WTC11 (cell line): Measurements from ENCODE around the gene CD74.

ENCODE experiments used
- CTCF ChIP-seq: fragments of 200-600 bp; IDR thresholded peaks from 2 replicates; pipeline ENCODE4 v1.8.0; 2022; ENCODE audit warnings: antibody characterized with exemption
- E2F4 ChIP-seq: sonication (generic); formaldehyde crosslinking; IDR thresholded peaks from 2 replicates; pipeline ENCODE4 v1.8.1; 2022; ENCODE audit warnings: low read depth, mild to moderate bottlenecking, moderate library complexity, missing genetic modification reagents, borderline replicate concordance
- FOXJ3 ChIP-seq: sonication (generic); formaldehyde crosslinking; IDR thresholded peaks from 2 replicates; pipeline ENCODE4 v1.9.0; 2021; ENCODE audit warnings: missing genetic modification reagents, mild to moderate bottlenecking, borderline replicate concordance
- FOXP1 ChIP-seq: sonication (generic); formaldehyde crosslinking; IDR thresholded peaks from 2 replicates; pipeline ENCODE4 v1.8.0; 2022; ENCODE audit warnings: missing genetic modification reagents, mild to moderate bottlenecking, moderate library complexity, borderline replicate concordance
- HMGXB4 ChIP-seq: sonication (generic); formaldehyde crosslinking; IDR thresholded peaks from 2 replicates; pipeline ENCODE4 v1.8.1; 2023; ENCODE audit warnings: mild to moderate bottlenecking, moderate library complexity, missing genetic modification reagents
- IRF1 ChIP-seq: sonication (generic); formaldehyde crosslinking; IDR thresholded peaks from 2 replicates; pipeline ENCODE4 v1.8.0; 2023; ENCODE audit warnings: missing genetic modification reagents
- MAX ChIP-seq: sonication (generic); formaldehyde crosslinking; IDR thresholded peaks from 2 replicates; pipeline ENCODE4 v1.8.0; 2022; ENCODE audit warnings: mild to moderate bottlenecking, missing genetic modification reagents
- NFE2L1 ChIP-seq: sonication (generic); formaldehyde crosslinking; IDR thresholded peaks from 2 replicates; pipeline ENCODE4 v1.8.1; 2023; ENCODE audit warnings: missing genetic modification reagents
- PRDM15 ChIP-seq: sonication (generic); formaldehyde crosslinking; IDR thresholded peaks from 2 replicates; pipeline ENCODE4 v1.8.0; 2022; ENCODE audit warnings: missing genetic modification reagents
- SP1 ChIP-seq: sonication (generic); formaldehyde crosslinking; conservative IDR thresholded peaks from 2 replicates; pipeline ENCODE4 v1.8.1; 2022; ENCODE audit warnings: missing genetic modification reagents
- USF2 ChIP-seq: sonication (generic); formaldehyde crosslinking; IDR thresholded peaks from 2 replicates; pipeline ENCODE4 v1.8.1; 2023; ENCODE audit warnings: mild to moderate bottlenecking, missing genetic modification reagents, moderate library complexity
- ZNF138 ChIP-seq: sonication (generic); formaldehyde crosslinking; conservative IDR thresholded peaks from 2 replicates; pipeline ENCODE4 v1.8.1; 2022; ENCODE audit warnings: mild to moderate bottlenecking, moderate library complexity, missing genetic modification reagents
- ZNF512 ChIP-seq: sonication (generic); formaldehyde crosslinking; IDR thresholded peaks from 2 replicates; pipeline ENCODE4 v1.8.1; 2022; ENCODE audit warnings: missing genetic modification reagents, borderline replicate concordance

- TF ChIP-seq CTCF, result no peak
- no peak for TF ChIP-seq E2F4 (CRISPR knock-in tag)
- no peak for TF ChIP-seq FOXP1 (CRISPR knock-in tag)
- no peak for TF ChIP-seq FOXJ3 (CRISPR knock-in tag)
- TF ChIP-seq SP1, result no peak
- TF ChIP-seq HMGXB4, result no peak
- no peak for TF ChIP-seq PRDM15
- no peak for TF ChIP-seq MAX
- TF ChIP-seq ZNF512 (CRISPR knock-in tag), result no peak
- TF ChIP-seq IRF1, result no peak
- TF ChIP-seq ZNF138 (CRISPR knock-in tag), result no peak
- no peak for TF ChIP-seq NFE2L1 (CRISPR knock-in tag)
- TF ChIP-seq USF2, result no peak
These were observed 60.3 kb downstream of the CD74 start for GRCh38 chr5:150352244-150353031.
